ENCODE results near the gene SND1. TPM values are rescaled to one million over a fixed set of nuclear protein-coding genes. Genes with fewer than 3 reads are reported as not detected.

Gene SND1
- polyA plus RNA-seq, 3 donors: 67.1 to 171 (median 69.6) TPM

DNA sequence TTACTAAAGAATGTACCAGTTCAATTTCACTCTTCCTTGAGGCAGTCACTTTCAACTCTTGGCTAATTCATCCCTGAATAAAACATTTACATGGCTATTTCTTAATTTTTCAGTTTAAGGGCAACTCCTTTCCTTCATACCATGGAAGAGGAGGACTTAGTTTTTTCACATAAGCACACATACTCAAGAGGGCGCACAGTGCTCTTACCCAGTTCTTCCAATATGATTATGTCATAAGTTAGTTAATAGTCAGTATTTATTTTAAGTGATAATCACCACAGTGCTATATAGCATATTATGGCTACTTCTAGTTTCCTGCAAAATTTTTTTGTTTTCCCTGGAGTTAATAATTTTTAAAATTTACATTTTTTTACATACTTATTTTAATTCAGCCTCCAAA, 58.6 kb downstream of the SND1 start:
- 97 to 100% (median 97%) methylated on average over 1 of the region's 1 CpG for WGBS, 3 donors

GRCh38 chr7:127711872-127712271, 59.9 kb downstream of the SND1 start:
- no peak overlapping the region for H3K27ac ChIP-seq (ENCODE audit: low read depth, low read length)
- WGBS, 3 donors: 98 to 99% (median 99%) methylated on average over 4 of the region's 4 CpGs

More for the DNA sequence above, 58.6 kb downstream of the SND1 start:
- no peak overlapping the region for H3K27ac ChIP-seq (ENCODE audit: low read depth, low read length)

- H3K27ac ChIP-seq (ENCODE audit: low read depth, low read length): no peak overlapping the region
Observed at GRCh38 chr7:127713006-127713405, 61.0 kb downstream of the SND1 start.

GRCh38 chr7:127713758-127714157, 61.8 kb downstream of the SND1 start:
- WGBS, 3 donors: 63 to 90% (median 78%) methylated on average over 6 of the region's 6 CpGs
- no peak overlapping the region for H3K27ac ChIP-seq (ENCODE audit: low read depth, low read length)

- 76 to 95% (median 81%) methylated on average over 3 of the region's 3 CpGs for WGBS, 3 donors
- no peak overlapping the region for H3K27ac ChIP-seq (ENCODE audit: low read depth, low read length)
Observed at GRCh38 chr7:127715272-127715671, 63.3 kb downstream of the SND1 start.

DNA sequence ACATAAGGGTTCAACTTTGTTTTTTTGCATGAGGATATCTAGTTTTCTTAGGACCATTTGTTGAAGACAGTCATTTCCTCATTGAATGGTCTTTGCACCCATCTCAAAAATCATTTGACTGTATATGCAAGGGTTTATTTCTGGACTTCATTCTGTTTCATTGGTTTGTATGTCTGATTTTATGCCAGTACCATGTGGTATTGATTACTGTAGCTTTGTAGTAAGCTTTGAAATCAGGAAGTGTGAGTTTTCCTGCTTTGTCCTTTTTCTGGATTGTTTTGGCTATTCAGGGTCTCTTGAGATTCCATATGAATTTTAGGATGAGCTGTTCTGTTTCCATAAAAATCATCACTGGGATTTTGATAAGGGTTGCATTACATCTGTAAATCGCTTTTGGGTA, 63.9 kb downstream of the SND1 start:
- no peak overlapping the region for H3K27ac ChIP-seq (ENCODE audit: low read depth, low read length)
- WGBS, 3 donors: 92 to 97% (median 93%) methylated on average over 1 of the region's 1 CpG

GRCh38 chr7:127717502-127718339, 65.7 kb downstream of the SND1 start:
- no peak overlapping the region for H3K27ac ChIP-seq (ENCODE audit: low read depth, low read length)
- WGBS, 3 donors: 89 to 94% (median 92%) methylated on average over 6 of the region's 6 CpGs

GRCh38 chr7:127718340-127718679, 66.3 kb downstream of the SND1 start:
- H3K27ac ChIP-seq (ENCODE audit: low read depth, low read length): no peak overlapping the region

DNA sequence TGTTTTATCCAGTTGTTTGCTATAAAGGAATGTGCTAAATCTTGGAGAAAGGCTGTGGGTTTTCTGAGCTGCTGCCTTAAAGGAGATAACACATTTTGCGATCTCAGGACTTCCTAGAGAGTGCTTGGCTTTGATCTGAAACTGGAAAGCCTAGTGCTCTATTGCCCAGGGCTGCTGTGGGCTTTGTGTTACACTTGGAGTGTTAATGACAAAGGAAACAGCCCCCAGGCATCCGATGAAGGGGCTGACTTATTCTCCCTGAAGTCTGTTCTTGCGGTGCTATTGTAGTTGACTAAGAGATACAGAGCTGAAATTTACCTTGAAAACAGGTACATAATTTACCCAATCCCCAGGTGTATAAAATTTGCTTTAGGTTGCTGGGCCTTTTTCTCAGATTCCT, 74.5 kb downstream of the SND1 start:
- 89 to 95% (median 89%) methylated on average over 3 of the region's 3 CpGs for WGBS, 3 donors
- H3K27ac ChIP-seq (ENCODE audit: low read depth, low read length): no peak overlapping the region

More at GRCh38 chr7:127718340-127718679, 66.3 kb downstream of the SND1 start:
- 94 to 98% (median 97%) methylated on average over 7 of the region's 7 CpGs for WGBS, 3 donors

DNA sequence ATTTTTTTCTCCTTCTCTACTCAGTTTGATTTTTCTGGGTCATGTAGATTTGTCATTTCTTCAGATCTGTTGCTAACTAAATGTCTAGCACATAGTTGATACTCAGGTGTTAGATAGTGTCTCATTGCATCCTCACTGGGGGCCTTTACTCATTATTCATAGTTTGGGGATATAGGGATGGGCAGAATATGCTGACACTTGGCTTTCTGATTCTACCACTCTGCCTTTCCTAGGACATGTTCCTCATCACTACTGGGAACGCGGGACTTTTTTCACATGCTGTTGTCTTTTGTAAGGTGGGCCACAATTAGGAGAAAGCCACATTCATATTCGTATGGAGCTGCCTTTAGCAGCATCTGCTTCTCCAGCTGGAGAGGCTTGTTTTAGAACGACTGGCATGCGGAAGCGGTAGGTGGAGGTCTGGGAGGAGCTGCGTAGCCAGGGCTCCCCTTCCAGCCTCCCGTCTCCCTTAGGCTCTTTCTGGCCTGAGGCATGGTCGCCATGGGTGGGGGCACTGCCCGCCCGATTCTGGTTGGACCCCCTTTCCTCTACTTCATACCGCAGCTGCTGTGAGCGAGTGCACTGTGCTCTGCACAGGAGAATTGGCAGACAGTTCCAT, 78.8 kb downstream of the SND1 start:
- H3K27ac ChIP-seq (ENCODE audit: low read depth, low read length): no peak overlapping the region
- 89 to 96% (median 94%) methylated on average over 13 of the region's 13 CpGs for WGBS, 3 donors

- H3K27ac ChIP-seq (ENCODE audit: low read depth, low read length): no peak overlapping the region
- 79 to 90% (median 89%) methylated on average over 10 of the region's 10 CpGs for WGBS, 3 donors
Observed at GRCh38 chr7:127731431-127732080, 79.6 kb downstream of the SND1 start.

GRCh38 chr7:127732306-127732705, 80.3 kb downstream of the SND1 start:
- no peak overlapping the region for H3K27ac ChIP-seq (ENCODE audit: low read depth, low read length)
- 85 to 93% (median 91%) methylated on average over 2 of the region's 2 CpGs for WGBS, 3 donors

DNA sequence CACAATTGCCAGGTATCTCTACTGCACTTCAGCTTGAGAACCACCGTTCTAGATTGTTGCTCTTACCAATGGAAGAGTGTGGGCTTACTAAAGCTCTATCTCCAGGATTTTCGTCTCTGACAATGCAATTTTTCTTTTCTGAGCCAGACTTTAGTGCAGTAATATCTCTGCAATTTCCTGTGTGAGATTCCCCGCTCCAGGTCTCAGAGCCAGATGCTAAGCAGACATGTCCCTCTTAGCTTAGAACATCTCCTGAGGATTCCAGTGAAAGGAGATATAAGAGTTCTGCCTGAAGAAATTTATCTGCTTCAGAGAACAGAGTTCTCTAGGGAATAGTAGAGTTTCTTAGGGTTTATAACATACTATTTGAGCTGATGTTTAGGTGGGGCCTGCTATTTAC, 82.0 kb downstream of the SND1 start:
- WGBS, 3 donors: 73 to 79% (median 73%) methylated on average over 3 of the region's 3 CpGs
- H3K27ac ChIP-seq (ENCODE audit: low read depth, low read length): no peak overlapping the region

- WGBS, 3 donors: 42 to 92% (median 86%) methylated on average over 5 of the region's 5 CpGs
Observed at GRCh38 chr7:127736511-127736910, 84.5 kb downstream of the SND1 start.

DNA sequence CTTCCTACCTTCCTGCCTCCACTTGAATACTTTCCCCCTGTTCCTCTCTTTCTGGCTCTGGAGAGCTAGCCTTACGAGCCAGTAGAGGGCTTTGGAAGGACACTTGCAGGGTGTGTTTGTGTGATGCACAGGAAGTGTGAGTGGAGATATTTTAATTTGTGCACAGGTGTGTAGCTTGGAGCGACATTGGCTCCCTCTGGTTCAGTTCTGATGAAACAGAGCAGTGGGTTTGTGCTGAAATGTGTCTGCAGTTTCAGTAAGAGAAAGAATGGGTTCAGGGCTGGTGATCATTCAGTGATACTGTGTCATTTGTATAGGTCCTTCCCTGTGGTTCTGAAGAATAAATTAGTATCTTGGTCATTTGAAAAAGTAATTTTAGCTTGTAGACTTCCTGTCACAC, 86.9 kb downstream of the SND1 start:
- WGBS, 3 donors: 90 to 95% (median 93%) methylated on average over 2 of the region's 2 CpGs
- no peak overlapping the region for H3K27ac ChIP-seq (ENCODE audit: low read depth, low read length)

More at GRCh38 chr7:127736511-127736910, 84.5 kb downstream of the SND1 start:
- no peak overlapping the region for H3K27ac ChIP-seq (ENCODE audit: low read depth, low read length)

- H3K27ac ChIP-seq (ENCODE audit: low read depth, low read length): no peak overlapping the region
- 61 to 82% (median 74%) methylated on average over 3 of the region's 3 CpGs for WGBS, 3 donors
Observed at GRCh38 chr7:127741764-127742375, 89.9 kb downstream of the SND1 start.

DNA sequence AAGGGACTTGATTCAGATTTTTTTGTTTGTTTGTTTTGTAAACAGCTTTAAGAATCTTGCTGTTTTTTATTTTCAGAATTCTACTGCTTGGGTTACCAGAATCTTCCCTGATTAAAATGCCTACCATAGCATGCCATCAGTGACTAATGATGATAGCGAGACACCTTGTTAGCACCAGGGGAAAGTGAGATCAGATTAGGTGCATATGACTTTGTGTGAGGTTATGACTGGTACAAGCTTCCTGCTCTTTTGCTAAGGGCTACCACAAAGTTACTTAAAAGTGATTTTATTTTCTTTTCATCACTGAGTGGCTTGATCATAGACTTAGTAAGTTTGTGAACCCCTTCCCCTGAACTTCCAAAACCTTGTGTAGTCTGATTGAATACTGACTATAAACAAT, 93.5 kb downstream of the SND1 start:
- no peak overlapping the region for H3K27ac ChIP-seq (ENCODE audit: low read depth, low read length)
- 94 to 100% (median 98%) methylated on average over 1 of the region's 1 CpG for WGBS, 3 donors

GRCh38 chr7:127751062-127751461, 99.1 kb downstream of the SND1 start:
- H3K27ac ChIP-seq (ENCODE audit: low read depth, low read length): no peak overlapping the region
- 81 to 94% (median 86%) methylated on average over 4 of the region's 4 CpGs for WGBS, 3 donors

Measured in adipose tissue (tissue), 3 donors.